Superior temporal gyrus (tissue), 1 donor: ENCODE results near the gene GRB10.
"Not testable (repeated sequence)": the region's sequence is repeated elsewhere in the genome, so short reads cannot be mapped to it uniquely, and the experiment has no call there.

Source experiments
- DNase-seq: peaks from one replicate; pipeline ENCODE4 v3.0.0-alpha.2; 2016; ENCODE audit errors: extremely low spot score

GRB10 gene

GRCh38 chr7:50608196-50608906, 174.3 kb downstream of the GRB10 start:
- no peak for DNase-seq

GRCh38 chr7:50607524-50608125, 175.1 kb downstream of the GRB10 start:
- no peak for DNase-seq

- DNase-seq: no peak
Measured at GRCh38 chr7:50605059-50605458, 177.6 kb downstream of the GRB10 start.

- no peak for DNase-seq
Measured at GRCh38 chr7:50603287-50603686, 179.4 kb downstream of the GRB10 start.

- no peak for DNase-seq
Measured at GRCh38 chr7:50599385-50599784, 183.3 kb downstream of the GRB10 start.

- no peak for DNase-seq
Measured at GRCh38 chr7:50598460-50599343, 184.0 kb downstream of the GRB10 start.

- no peak for DNase-seq
Measured at GRCh38 chr7:50596484-50596883, 186.2 kb downstream of the GRB10 start.

- peak; percentile 79 for DNase-seq
Measured at GRCh38 chr7:50595491-50596102, 187.1 kb downstream of the GRB10 start.

GRCh38 chr7:50594734-50595485, 187.8 kb downstream of the GRB10 start:
- DNase-seq: no peak

- no peak for DNase-seq
Measured at GRCh38 chr7:50594136-50594535, 188.6 kb downstream of the GRB10 start.

GRCh38 chr7:50592940-50593339, 189.8 kb downstream of the GRB10 start:
- DNase-seq: no peak

- DNase-seq: no peak
Measured at GRCh38 chr7:50591480-50592438, 190.9 kb downstream of the GRB10 start.

- no peak for DNase-seq
Measured at GRCh38 chr7:50591098-50591479, 191.6 kb downstream of the GRB10 start.

GRCh38 chr7:50590535-50590934, 192.2 kb downstream of the GRB10 start:
- no peak for DNase-seq

GRCh38 chr7:50589364-50589763, 193.3 kb downstream of the GRB10 start:
- DNase-seq: no peak

GRCh38 chr7:50588937-50589336, 193.8 kb downstream of the GRB10 start:
- DNase-seq: no peak

- no peak for DNase-seq
Measured at GRCh38 chr7:50587737-50588136, 195.0 kb downstream of the GRB10 start.

GRCh38 chr7:50584793-50585408, 197.8 kb downstream of the GRB10 start:
- DNase-seq: no peak

GRCh38 chr7:50584386-50584785, 198.3 kb downstream of the GRB10 start:
- no peak for DNase-seq

- DNase-seq: not testable (repeated sequence)
Measured at GRCh38 chr7:50583295-50583694, 199.4 kb downstream of the GRB10 start.
